ENCODE data around the gene SAT2.
A peak's percentile ranks its signal among the peaks of the same experiment; 100 is the strongest.

SAT2 gene

GRCh38 chr17:7579834-7580603, 47.6 kb downstream of the SAT2 start:
- DNase-seq: no peak
- TF ChIP-seq CTCF (IDR thresholded peaks at IDR 0.05; ENCODE audit: low read depth, low read length): no peak
- Histone ChIP-seq H3K4me3 (ENCODE audit: low read depth, low read length) (no peak overlapping the region), H3K4me1 (peaks cover 14% of the 10 kb centered on the region), H3K9me3 (no peaks in the 10 kb centered on the region), H3K27me3 (no peaks in the 10 kb centered on the region), H3K36me3 (peaks cover 45% of the 10 kb centered on the region)

- DNase-seq: peak; percentile 60
- Histone ChIP-seq H3K4me1 (peaks cover 19% of the 10 kb centered on the region), H3K27me3 (no peaks in the 10 kb centered on the region), H3K4me3 (ENCODE audit: low read depth, low read length) (no peak within 1 kb of the TSS), H3K9me3 (no peaks in the 10 kb centered on the region), H3K36me3 (peaks cover 53% of the 10 kb centered on the region)
- no peak for TF ChIP-seq CTCF (IDR thresholded peaks at IDR 0.05; ENCODE audit: low read depth, low read length)
These were observed 48.4 kb downstream of the SAT2 start, which contains the start of gene CD68 for GRCh38 chr17:7579001-7579833. CD68 (plus strand) TSS chr17:7579638; CDS start chr17:7579678, 40 bp downstream.

- Histone ChIP-seq H3K9me3 (no peaks in the 10 kb centered on the region), H3K27me3 (no peaks in the 10 kb centered on the region), H3K4me3 (ENCODE audit: low read depth, low read length) (no peak overlapping the region), H3K36me3 (peaks cover 63% of the 10 kb centered on the region), H3K4me1 (peaks cover 15% of the 10 kb centered on the region)
- TF ChIP-seq CTCF (IDR thresholded peaks at IDR 0.05; ENCODE audit: low read depth, low read length): no peak
- no peak for DNase-seq
These were observed 50.1 kb downstream of the SAT2 start for GRCh38 chr17:7577327-7578199.

- Histone ChIP-seq H3K4me1 (peaks cover 15% of the 10 kb centered on the region), H3K4me3 (ENCODE audit: low read depth, low read length) (no peak overlapping the region), H3K36me3 (peaks cover 62% of the 10 kb centered on the region), H3K27me3 (no peaks in the 10 kb centered on the region), H3K9me3 (no peaks in the 10 kb centered on the region)
- no peak for TF ChIP-seq CTCF (IDR thresholded peaks at IDR 0.05; ENCODE audit: low read depth, low read length)
- no peak for DNase-seq
These were observed 51.1 kb downstream of the SAT2 start for GRCh38 chr17:7576432-7576937.
